Stimulated activated CD8-positive, alpha-beta memory T cell treated with anti-CD3 and anti-CD28 coated beads, Interleukin-12 subunit alpha, Interleukin-12 subunit beta, amount 100 ng/mL, for 24 hours (primary cell): ENCODE results near the gene PRIMPOL.
"Not testable (repeated sequence)": the region's sequence is repeated elsewhere in the genome, so short reads cannot be mapped to it uniquely, and the experiment has no call there.

ENCODE experiments used
- DNase-seq: peaks from one replicate; pipeline ENCODE4 v3.0.0-alpha.2; 2020; ENCODE audit errors: extremely low read depth

Gene PRIMPOL

GRCh38 chr4:184706453-184706852 is 56.9 kb downstream of the PRIMPOL start:
- no peak for DNase-seq

GRCh38 chr4:184712322-184712721 is 62.8 kb downstream of the PRIMPOL start:
- no peak for DNase-seq

- DNase-seq = no peak
These were observed 64.3 kb downstream of the PRIMPOL start for GRCh38 chr4:184713887-184714286.

GRCh38 chr4:184715526-184715925 is 66.0 kb downstream of the PRIMPOL start:
- no peak for DNase-seq

GRCh38 chr4:184719407-184719806 is 69.9 kb downstream of the PRIMPOL start:
- no peak for DNase-seq

- no peak for DNase-seq
These were observed 71.7 kb downstream of the PRIMPOL start for GRCh38 chr4:184721254-184721653.

GRCh38 chr4:184722798-184723197 is 73.3 kb downstream of the PRIMPOL start:
- DNase-seq = no peak

GRCh38 chr4:184727430-184727829 is 77.9 kb downstream of the PRIMPOL start:
- DNase-seq = no peak

- DNase-seq = no peak
These were observed 79.3 kb downstream of the PRIMPOL start for GRCh38 chr4:184728858-184729257.

GRCh38 chr4:184729946-184730345 is 80.4 kb downstream of the PRIMPOL start:
- DNase-seq = no peak

GRCh38 chr4:184731056-184731455 is 81.5 kb downstream of the PRIMPOL start:
- no peak for DNase-seq

GRCh38 chr4:184732126-184732525 is 82.6 kb downstream of the PRIMPOL start:
- DNase-seq = no peak

GRCh38 chr4:184733654-184734524 is 84.4 kb downstream of the PRIMPOL start, which contains the start of gene CENPU:
CENPU (minus strand) TSS chr4:184734096; CDS start chr4:184734062, 34 bp downstream.
- DNase-seq = peak; percentile 88

- DNase-seq = no peak
These were observed 85.2 kb downstream of the PRIMPOL start for GRCh38 chr4:184734758-184735157.

- DNase-seq = not testable (repeated sequence)
These were observed 90.0 kb downstream of the PRIMPOL start for GRCh38 chr4:184739575-184739974.

- DNase-seq = no peak
These were observed 91.4 kb downstream of the PRIMPOL start for GRCh38 chr4:184740980-184741391.

- not testable (repeated sequence) for DNase-seq
These were observed 92.1 kb downstream of the PRIMPOL start for GRCh38 chr4:184741651-184742050.

GRCh38 chr4:184743650-184744049 is 94.1 kb downstream of the PRIMPOL start:
- no peak for DNase-seq

- no peak for DNase-seq
These were observed 94.7 kb downstream of the PRIMPOL start for GRCh38 chr4:184744236-184744635.
